ENCODE measurements around the gene GNGT1.

- TF ChIP-seq ZNF460 (CRISPR knock-in tag; IDR thresholded peaks at IDR 0.05; ENCODE audit: borderline replicate concordance) (no peak), ZNF629 (CRISPR knock-in tag; conservative IDR thresholded peaks at IDR 0.05) (no peak), RAD51 (IDR thresholded peaks at IDR 0.05; ENCODE audit: borderline replicate concordance) (no peak), POLR2G (IDR thresholded peaks at IDR 0.05; ENCODE audit: low read depth, low read length) (no peak), ZNF510 (CRISPR knock-in tag; IDR thresholded peaks at IDR 0.05; ENCODE audit: low read depth) (no peak), ZNF484 (CRISPR knock-in tag; IDR thresholded peaks at IDR 0.05; ENCODE audit: borderline replicate concordance, low read depth) (no peak), GABPA (IDR thresholded peaks at IDR 0.05; ENCODE audit: low read depth, low read length) (no peak), GABPA (CRISPR knock-in tag; IDR thresholded peaks at IDR 0.05; ENCODE audit: low read depth) (no peak)
Measured at GRCh38 chr7:93883078-93883916, 23.1 kb upstream of the GNGT1 start.

Measured in HepG2 (cell line).